ENCODE results near the gene UIMC1.

Gene UIMC1

GRCh38 chr5:176952531-176953193, 53.9 kb downstream of the UIMC1 start:
- DNase-seq (ENCODE audit: low spot score): no peak

DNA sequence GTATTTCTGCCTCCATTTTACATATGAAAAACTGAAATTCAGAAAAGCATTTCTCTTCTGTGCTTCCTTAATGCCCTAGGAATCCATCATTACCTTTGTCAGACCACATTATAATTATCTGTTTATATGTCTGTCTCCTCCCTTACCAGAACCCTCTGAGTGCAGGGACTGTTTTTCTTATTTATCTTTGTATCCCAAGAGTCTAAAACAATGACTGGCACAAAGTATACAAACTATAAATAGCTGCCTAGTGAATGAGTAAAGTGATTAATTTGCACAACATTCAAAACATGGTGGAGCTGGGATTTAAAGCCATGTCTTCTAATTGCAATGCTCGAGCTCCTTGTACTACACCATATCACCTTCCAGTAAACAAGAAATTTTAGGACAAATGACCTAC, 58.1 kb downstream of the UIMC1 start:
- no peak for DNase-seq (ENCODE audit: low spot score)

DNA sequence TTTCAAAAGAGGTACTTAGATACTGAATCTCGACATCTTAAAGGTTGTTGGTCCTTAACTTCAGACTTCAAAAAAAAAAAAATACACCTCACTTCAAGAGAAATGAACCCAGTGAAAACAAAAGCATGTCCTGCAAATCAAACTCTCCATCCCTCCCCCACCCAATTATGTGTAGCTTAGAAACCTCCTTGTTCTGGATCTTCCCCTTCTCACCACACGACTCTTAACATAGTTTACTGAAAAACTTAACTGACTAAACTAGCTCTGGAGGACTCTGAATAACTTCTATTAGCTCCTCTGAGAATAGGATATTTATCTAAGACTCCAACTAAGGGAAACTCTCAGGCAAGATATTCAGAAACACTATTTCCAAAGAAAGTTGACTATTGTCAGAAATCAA, 58.7 kb downstream of the UIMC1 start:
- DNase-seq (ENCODE audit: low spot score): no peak

- DNase-seq (ENCODE audit: low spot score): no peak
Measured at GRCh38 chr5:176944268-176944667, 62.3 kb downstream of the UIMC1 start.

DNA sequence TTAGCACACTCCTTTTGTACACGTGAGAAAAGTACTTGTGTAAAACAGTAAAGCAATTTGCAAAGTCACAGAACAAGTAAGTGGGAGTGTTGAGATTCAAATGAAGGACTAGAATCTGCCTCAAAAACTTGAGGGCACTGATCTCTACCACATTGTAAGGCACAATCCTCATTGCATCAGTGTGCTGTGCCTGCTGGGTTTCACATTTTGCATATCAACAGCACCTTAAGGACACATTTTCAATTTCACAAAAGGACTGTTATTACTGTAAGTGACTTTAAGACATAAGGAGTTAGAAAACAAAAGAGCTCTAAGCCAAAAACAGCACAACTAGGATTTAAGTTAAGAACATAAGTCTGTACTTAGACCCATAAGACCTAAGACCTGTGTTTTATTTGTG, 62.8 kb downstream of the UIMC1 start:
- no peak for DNase-seq (ENCODE audit: low spot score)

GRCh38 chr5:176941951-176942350, 64.6 kb downstream of the UIMC1 start:
- DNase-seq (ENCODE audit: low spot score): no peak

DNA sequence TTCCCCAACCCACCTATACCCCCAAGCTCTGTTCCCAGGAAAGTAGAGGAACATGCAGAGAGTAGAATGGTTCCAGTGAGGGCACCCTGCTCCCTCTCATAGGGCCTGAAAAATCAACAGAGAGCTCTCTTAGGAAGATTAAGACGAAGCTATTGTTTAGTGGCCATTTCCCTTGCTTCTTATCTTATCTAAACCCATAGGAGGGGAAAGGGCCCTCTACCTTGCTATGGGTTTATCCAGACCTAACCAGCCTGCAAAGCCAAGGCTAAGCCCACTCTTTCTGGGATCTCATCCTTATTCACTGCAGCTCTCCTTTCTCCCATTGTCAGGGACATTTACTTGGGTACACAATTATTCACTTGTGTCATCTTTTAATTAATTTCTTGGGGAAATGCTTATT, 68.1 kb downstream of the UIMC1 start:
- DNase-seq (ENCODE audit: low spot score): no peak

DNA sequence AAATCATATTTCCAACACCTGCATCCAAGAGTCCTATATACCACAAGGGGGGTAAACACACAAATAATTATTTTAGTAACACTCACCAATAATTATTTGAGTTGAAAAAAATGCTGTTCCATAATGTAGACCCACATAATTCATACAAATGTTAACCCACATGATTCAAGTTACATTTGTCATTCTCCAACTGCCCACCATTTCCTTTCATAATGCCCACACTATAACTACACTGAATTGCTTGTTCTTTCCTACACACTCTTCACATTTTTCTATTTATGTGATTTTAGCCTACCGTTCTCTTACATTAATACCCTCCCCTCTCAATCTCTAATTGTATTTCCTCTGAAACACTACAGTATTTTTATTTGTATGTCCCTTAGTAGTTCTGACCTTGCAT, 71.6 kb downstream of the UIMC1 start:
- no peak for DNase-seq (ENCODE audit: low spot score)

DNA sequence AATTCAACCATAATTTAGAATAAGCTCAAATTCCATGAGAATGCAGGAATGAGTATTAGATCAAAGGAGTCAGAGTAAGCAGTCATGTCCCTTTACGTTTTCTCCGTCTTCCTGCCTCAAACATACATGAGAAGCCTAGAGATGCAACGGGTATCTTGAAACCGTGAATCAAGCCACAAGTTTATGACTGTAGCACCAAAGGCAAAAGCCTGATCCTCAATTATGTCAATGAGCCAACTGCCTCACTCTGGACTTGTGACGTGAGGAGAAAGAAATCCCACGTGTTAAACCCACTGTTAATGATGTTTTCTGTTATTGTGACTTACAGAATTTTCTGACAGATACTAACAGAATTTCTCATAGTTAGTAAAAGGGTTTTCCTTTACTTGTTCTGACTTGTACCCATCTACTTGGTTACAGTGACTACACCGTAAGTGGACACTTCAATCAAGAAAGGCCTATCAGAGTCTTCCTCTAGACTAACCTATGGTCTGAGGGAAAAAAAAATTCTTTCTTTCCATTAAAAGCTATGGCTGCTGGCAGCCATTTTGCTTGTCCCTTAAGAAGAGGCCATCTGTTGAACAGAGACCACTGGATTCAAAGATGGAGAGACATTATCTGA, 72.2 kb downstream of the UIMC1 start:
- no peak for DNase-seq (ENCODE audit: low spot score)

DNA sequence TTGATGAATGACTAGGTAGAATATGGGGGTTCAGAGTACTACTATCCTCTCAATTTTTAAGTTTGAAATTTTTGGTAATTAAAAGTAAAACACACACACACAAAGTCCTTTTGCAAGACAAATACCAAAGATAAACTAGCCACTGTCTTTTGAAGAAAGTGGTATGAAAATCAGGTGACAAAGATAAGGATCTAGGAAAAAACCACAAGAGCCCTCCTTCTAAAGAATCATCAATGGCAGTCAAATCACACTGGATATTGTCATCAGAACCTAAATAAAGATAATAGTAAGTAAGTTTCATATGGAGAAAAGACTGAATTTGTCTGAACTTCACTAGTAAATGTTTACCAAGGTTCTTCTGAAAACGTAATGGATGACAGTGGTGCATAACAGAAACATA, 76.9 kb downstream of the UIMC1 start:
- no peak for DNase-seq (ENCODE audit: low spot score)

GRCh38 chr5:176927562-176927961, 79.0 kb downstream of the UIMC1 start:
- DNase-seq (ENCODE audit: low spot score): no peak

DNA sequence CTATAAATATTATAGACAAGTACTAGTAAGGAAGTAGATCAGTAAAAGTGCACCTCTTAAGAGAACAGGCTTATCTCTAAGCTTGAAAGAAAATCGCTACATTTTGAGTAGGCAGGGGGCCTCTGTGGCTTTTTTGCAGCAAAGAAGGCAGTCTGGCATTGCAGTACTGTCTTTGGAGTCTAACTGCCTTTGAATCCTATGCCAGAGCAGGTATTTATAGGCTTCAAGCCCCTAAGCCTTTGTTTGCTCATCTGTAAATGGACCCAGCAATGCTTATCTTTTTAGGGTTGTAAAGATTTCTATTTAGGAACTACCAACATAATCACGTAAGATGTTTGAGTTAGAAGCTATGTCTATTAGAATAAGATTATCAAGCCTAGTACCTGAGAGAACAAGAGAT, 83.8 kb downstream of the UIMC1 start:
- no peak for DNase-seq (ENCODE audit: low spot score)

- no peak for DNase-seq (ENCODE audit: low spot score)
Measured at GRCh38 chr5:176921714-176922113, 84.9 kb downstream of the UIMC1 start.

- no peak for DNase-seq (ENCODE audit: low spot score)
Measured at GRCh38 chr5:176918613-176919012, 88.0 kb downstream of the UIMC1 start.

- no peak for DNase-seq (ENCODE audit: low spot score)
Measured at GRCh38 chr5:176916337-176916736, 90.2 kb downstream of the UIMC1 start.

- no peak for DNase-seq (ENCODE audit: low spot score)
Measured at GRCh38 chr5:176915906-176916305, 90.7 kb downstream of the UIMC1 start.

DNA sequence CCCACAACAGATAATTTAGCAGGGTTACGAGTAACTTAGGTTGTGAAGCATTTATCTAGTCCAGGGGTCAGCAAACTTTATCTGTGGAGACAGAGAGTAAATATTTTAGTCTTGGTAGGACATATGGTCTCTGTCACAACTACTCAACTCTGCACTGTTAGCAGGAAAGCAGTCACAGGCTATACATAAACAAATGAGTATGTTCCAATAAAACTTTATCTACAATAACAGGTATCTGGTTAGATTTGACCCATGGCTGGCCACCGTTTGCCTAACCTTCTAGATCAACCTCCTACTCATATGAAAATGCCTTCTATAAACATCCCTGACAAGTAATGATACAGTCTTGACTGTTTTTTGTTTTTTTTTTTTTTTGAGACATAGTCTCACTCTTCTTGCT, 94.5 kb downstream of the UIMC1 start:
- no peak for DNase-seq (ENCODE audit: low spot score)

DNA sequence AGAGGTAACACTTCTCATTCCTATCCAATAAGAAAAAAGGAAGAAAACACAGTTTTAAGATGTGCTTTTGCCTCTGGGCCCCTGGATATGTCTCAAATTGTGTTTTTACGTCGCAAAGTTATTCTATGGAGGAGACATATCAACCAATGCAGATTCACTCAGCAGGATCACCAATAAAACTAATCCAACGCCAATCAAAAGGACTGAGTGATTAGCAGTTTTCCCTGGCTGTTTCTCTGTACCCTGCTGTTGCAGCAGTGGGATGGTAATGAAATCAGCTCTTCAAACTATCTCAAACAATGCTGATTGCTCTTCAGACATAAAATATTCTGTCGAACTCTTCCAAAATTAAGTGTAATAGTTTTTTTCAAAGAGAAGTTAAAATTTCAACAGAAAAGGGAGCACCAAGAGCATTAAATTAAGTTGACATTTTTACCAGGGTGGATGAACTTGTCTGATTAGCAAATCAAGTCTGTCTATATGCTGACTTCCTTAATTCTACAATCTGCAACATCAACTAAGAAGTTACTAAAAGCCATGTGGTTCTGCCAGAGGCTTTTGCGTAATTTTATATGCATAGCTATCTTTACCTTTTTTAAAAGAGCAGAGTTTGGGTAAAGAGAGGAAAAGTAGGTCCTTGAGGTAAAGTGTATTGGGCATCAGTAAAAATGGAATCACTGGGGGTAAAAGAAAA, 97.8 kb downstream of the UIMC1 start:
- no peak for DNase-seq (ENCODE audit: low spot score)

GRCh38 chr5:176906796-176907195, 99.8 kb downstream of the UIMC1 start:
- DNase-seq (ENCODE audit: low spot score): no peak

GRCh38 chr5:176906126-176906525, 100.5 kb downstream of the UIMC1 start:
- no peak for DNase-seq (ENCODE audit: low spot score)

DNA sequence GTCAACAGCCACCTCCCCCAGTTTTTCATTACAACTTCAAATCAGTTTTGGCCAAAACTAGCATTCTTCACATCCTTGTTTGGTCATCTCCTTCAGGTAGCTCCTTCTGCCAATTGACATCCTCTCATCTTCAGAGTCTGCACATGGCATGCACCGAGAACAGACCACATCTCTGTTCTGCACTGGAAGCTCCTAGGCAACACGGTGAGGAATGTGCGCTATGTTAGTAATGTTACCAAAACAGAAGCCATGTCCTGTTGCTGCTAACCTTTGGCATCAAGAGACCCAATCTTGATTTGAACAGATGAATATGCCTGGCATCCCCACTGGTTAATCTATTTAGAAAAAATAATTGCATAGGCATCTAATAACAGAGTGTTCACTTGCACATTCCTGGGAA, 102.3 kb downstream of the UIMC1 start:
- DNase-seq (ENCODE audit: low spot score): no peak

DNA sequence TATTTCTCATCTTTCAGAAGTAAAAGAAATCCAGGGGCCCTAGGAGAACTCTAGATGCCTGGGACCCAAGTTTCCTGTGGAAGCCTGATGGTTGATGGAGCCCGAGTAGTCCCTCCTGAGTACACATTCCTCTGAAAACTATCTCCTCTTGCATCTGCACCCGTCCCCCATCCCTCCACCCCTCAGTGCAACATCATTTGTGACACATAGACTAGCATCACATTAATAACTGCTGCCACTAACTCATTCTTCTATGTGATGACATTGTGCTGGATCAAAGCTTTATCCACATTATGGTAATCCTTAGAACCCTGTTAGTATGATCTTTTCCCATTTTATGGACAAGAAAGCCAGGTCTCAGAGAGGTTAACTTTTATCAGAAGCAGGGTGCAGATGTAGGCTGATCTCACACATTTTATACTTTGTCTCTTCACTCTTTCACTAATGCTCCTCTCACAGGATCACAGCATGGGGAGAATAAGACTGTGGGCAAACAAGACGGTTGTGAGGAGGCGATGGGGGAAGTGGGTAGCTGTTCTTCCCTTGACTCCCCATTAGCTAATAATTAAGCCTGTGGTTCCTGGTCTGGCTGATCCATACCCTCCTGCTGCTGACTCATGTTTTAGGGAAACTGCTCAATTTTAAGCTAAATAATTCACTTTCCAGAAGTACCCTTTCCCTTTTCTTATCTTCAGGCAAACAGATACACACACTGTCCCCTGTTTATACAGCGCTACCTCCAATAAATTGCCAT, 103.5 kb downstream of the UIMC1 start:
- DNase-seq (ENCODE audit: low spot score): no peak
